Adrenal gland (tissue), 5 donors: Measurements from ENCODE around the gene FMN2.

Experiments
- POLR2A ChIP-seq, 2 donors: fragments of 450-650 bp; IDR thresholded peaks; one replicate each; pipeline ENCODE4 v1.6.1; 2017; ENCODE audit warnings: antibody characterized with exemption in 2 of 2, mild to moderate bottlenecking in 2 of 2, moderate library complexity in 1 of 2
- TF ChIP-seq, protein P1 (sequence below), 6 experiments: fragments of 450-650 bp in 4 of 6; fragments of 200-600 bp in 2 of 6; sonication (generic) in 1 of 6; IDR thresholded peaks; 1 replicate in 5 of 6; 2 replicates in 1 of 6; pipeline versions ENCODE4 v1.5.1 to v1.8.0; 2016 to 2021; ENCODE audit warnings: antibody characterized with exemption in 6 of 6, mild to moderate bottlenecking in 2 of 6, moderate library complexity in 1 of 6
- donor health status: DM: no; HTN: no; CAD: no.

DNA sequence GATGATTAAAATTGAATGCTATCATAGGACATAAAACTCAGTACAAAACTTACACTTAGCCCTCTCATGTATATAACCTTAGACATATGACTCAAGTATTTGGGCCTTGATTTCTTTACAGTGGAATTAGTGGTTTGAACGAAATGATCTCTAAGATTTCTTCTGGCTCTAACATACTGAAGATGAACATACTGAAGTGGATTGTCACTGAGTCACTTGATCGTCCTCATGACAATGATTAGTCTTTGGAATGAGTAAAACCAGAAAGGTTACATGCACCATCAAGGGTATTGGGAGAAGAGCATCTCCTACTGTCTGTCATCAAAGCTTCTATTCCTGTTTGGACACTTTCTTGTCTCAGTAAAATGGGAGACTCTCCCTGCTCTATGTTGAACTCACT lies 17.4 kb downstream of the FMN2 start:
- no peak for TF ChIP-seq POLR2A (IDR thresholded peaks at IDR 0.05)
- TF ChIP-seq, protein P1, sequence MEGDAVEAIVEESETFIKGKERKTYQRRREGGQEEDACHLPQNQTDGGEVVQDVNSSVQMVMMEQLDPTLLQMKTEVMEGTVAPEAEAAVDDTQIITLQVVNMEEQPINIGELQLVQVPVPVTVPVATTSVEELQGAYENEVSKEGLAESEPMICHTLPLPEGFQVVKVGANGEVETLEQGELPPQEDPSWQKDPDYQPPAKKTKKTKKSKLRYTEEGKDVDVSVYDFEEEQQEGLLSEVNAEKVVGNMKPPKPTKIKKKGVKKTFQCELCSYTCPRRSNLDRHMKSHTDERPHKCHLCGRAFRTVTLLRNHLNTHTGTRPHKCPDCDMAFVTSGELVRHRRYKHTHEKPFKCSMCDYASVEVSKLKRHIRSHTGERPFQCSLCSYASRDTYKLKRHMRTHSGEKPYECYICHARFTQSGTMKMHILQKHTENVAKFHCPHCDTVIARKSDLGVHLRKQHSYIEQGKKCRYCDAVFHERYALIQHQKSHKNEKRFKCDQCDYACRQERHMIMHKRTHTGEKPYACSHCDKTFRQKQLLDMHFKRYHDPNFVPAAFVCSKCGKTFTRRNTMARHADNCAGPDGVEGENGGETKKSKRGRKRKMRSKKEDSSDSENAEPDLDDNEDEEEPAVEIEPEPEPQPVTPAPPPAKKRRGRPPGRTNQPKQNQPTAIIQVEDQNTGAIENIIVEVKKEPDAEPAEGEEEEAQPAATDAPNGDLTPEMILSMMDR (IDR thresholded peaks at IDR 0.05) = no peak
